Measurements from ENCODE around the gene NKIRAS1. TPM values are rescaled to one million over a fixed set of nuclear protein-coding genes. Genes with fewer than 3 reads are reported as not detected.
A peak's percentile ranks its signal among the peaks of the same experiment; 100 is the strongest.

NKIRAS1 gene
- total RNA-seq, 1 experiment from 2014 or later, result 12.0 TPM

GRCh38 chr3:23945913-23946687, 29.3 kb upstream of the NKIRAS1 start:
- Histone ChIP-seq H3K4me3 (replicated peaks in 1 of 2; ENCODE audit: low read depth in 1 of 2, low read length in 2 of 2) (peak overlapping the region; percentile 67 to 72), H3K9ac (ENCODE audit: low read length) (peak overlapping the region; percentile 92), H3K27me3 (ENCODE audit: insufficient read depth, low read length) (no peaks in the 10 kb centered on the region), H3K9me3 (ENCODE audit: control insufficient read depth in 1 of 2, insufficient read depth in 1 of 2, low read depth in 1 of 2, low read length in 2 of 2) (no peaks in the 10 kb centered on the region), H3K79me2 (ENCODE audit: insufficient read depth, low read length) (peaks cover 49% of the 10 kb centered on the region), H2AFZ (ENCODE audit: low read depth, low read length, poor library complexity, severe bottlenecking) (no peak overlapping the region), H3K36me3 (ENCODE audit: control insufficient read depth in 1 of 2, insufficient read depth in 2 of 2, low read length in 2 of 2) (no peaks in the 10 kb centered on the region), H3K4me1 (ENCODE audit: control insufficient read depth in 1 of 2, insufficient read depth in 2 of 2, low read length in 2 of 2) (peaks cover 46 to 56% of the 10 kb centered on the region in 2 experiments), H3K9me2 (ENCODE audit: insufficient read depth) (no peaks in the 10 kb centered on the region), H3K4me2 (ENCODE audit: low read length) (peak overlapping the region; percentile 96), H4K20me1 (ENCODE audit: insufficient read depth) (peaks cover 3% of the 10 kb centered on the region; the same call in 1 of the 2 replicates), H3K27ac (ENCODE audit: low read depth, low read length) (peak overlapping the region; percentile 89)
- RAD21 ChIA-PET (ENCODE audit: low non-redundant PET in 1 of 2, low total read pairs in 2 of 2, uncharacterized antibody in 2 of 2, unreplicated experiment in 2 of 2), result no interaction called here
- no TSS peak for BruUV-seq (replicated peaks)
- DNase-seq (ENCODE audit: low read depth, low spot score) (peak; percentile 82), ATAC-seq (peak; percentile 78)
- intact Hi-C loops (cut with micrococcal nuclease), result loop anchor here (1.0 to 2.0 kb wide), 3 partner anchors 17 to 29 kb away; partner anchors contain the start of gene RPL15
- CTCF ChIA-PET, result no interaction called here
- POLR2A ChIA-PET, result interaction anchor here (0.7 to 1.6 kb wide), 7 partner anchors 8 to 29 kb away, joined by 3 to 20 read pairs (median 4); partner anchors contain the start of genes NKIRAS1 and RPL15
- TF ChIP-seq EZH2phosphoT487 (IDR thresholded peaks at IDR 0.05; ENCODE audit: borderline replicate concordance) (no peak), ATF3 (IDR thresholded peaks at IDR 0.05) (no peak; the same call in 1 of the 2 replicates), POLR2A (IDR thresholded peaks at IDR 0.05; ENCODE audit: borderline replicate concordance, extremely low read depth, insufficient read depth, insufficient read length) (no peak), SIN3A (IDR thresholded peaks at IDR 0.05; ENCODE audit: low read depth) (peak; percentile 85), REST (IDR thresholded peaks at IDR 0.05; ENCODE audit: low read depth) (no peak), ZFX (IDR thresholded peaks at IDR 0.05) (peak; percentile 35; the same call in 1 of the 2 replicates), CTCF (IDR thresholded peaks at IDR 0.05 in 2 of 3, conservative IDR thresholded peaks at IDR 0.05 in 1 of 3; ENCODE audit: borderline replicate concordance in 1 of 3, insufficient read depth in 1 of 3, low read depth in 2 of 3, low read length in 2 of 3) (no peak), TCF7L2 (IDR thresholded peaks at IDR 0.05; ENCODE audit: borderline replicate concordance, extremely low read depth, insufficient read depth, insufficient read length) (peak; percentile 63), MAX (IDR thresholded peaks at IDR 0.05) (peak; percentile 97), SP1 (IDR thresholded peaks at IDR 0.05; ENCODE audit: low read depth) (peak; percentile 92), ZNF274 (IDR thresholded peaks at IDR 0.05; ENCODE audit: low read depth, low read length) (no peak), EZH2 (IDR thresholded peaks at IDR 0.05) (no peak), EGR1 (IDR thresholded peaks at IDR 0.05; ENCODE audit: low read depth) (peak; percentile 95), ELF1 (IDR thresholded peaks at IDR 0.05; ENCODE audit: borderline replicate concordance, low read depth) (no peak), JUND (IDR thresholded peaks at IDR 0.05) (peak; percentile 52; the same call in 1 of the 2 replicates), SRF (IDR thresholded peaks at IDR 0.05; ENCODE audit: low read depth) (no peak; the same call in 1 of the 2 replicates), YY1 (IDR thresholded peaks at IDR 0.05; ENCODE audit: extremely low read depth, insufficient replicate concordance, low read depth, low read length) (peak; percentile 56), RAD21 (IDR thresholded peaks at IDR 0.05; ENCODE audit: low read depth) (no peak), CBX3 (IDR thresholded peaks at IDR 0.05; ENCODE audit: low read depth) (0 out of 2 replicates have a peak, but pooled peaks have one; percentile 46), FOSL1 (IDR thresholded peaks at IDR 0.05; ENCODE audit: low read depth) (peak; percentile 28; the same call in 1 of the 2 replicates), CEBPB (IDR thresholded peaks at IDR 0.05; ENCODE audit: low read depth) (peak; percentile 58; the same call in 1 of the 2 replicates)

Data from HCT116 (cell line).